Measurements from ENCODE around the gene TOLLIP.

- no peak for TF ChIP-seq CTCF (IDR thresholded peaks at IDR 0.05)
- TF ChIP-seq POLR2A (IDR thresholded peaks at IDR 0.05) = no peak
These were observed 17.6 kb upstream of the TOLLIP start for GRCh38 chr11:1327064-1327460.

All from stomach (tissue), 4 donors.